Tibial nerve (tissue), 3 donors: ENCODE measurements around the gene CTAGE9.

Experiments
- CTCF ChIP-seq, 5 experiments: fragments of 200-600 bp in 3 of 5; fragments of 450-650 bp in 2 of 5; sonication (generic) in 3 of 5; IDR thresholded peaks; one replicate each; pipeline ENCODE4 v1.5.1; 2016 to 2019; ENCODE audit warnings: antibody characterized with exemption in 5 of 5, mild to moderate bottlenecking in 3 of 5, moderate library complexity in 2 of 5
- POLR2A ChIP-seq, 2 donors: fragments of 450-650 bp; IDR thresholded peaks; one replicate each; pipeline ENCODE4 v1.6.1; 2017; ENCODE audit warnings: antibody characterized with exemption in 2 of 2, mild to moderate bottlenecking in 2 of 2, moderate library complexity in 2 of 2

DNA sequence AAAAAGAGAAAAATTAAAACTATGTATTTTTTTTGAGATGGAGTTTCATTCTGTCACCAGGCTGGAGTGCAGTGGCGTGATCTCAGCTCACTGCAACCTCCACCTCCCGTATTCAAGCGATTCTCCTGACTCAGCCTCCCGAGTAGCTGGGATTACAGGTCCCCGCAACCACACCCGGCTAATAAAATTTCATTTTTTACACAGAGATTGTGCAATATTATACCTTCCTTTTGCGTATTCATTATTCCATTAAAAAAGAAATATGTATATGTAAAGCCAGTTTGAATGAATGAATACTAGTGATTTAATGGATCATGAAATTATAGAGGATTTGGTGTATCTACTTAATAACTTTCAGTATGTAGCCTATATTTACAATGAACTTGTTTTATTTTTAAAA, 38.2 kb upstream of the CTAGE9 start:
- TF ChIP-seq POLR2A (IDR thresholded peaks at IDR 0.05) (no peak), CTCF (IDR thresholded peaks at IDR 0.05) (no peak)
